NK-92 (cell line): Measurements from ENCODE around the gene SEZ6L.

ENCODE experiments used
- DNase-seq: peaks from one replicate; lab custom pipeline; 2025; ENCODE audit not compliant: unreplicated experiment; lab: John Stamatoyannopoulos, UW

SEZ6L gene

GRCh38 chr22:26416256-26416655 lies 247.0 kb downstream of the SEZ6L start:
- no peak for DNase-seq

GRCh38 chr22:26416670-26417276 lies 247.5 kb downstream of the SEZ6L start:
- DNase-seq = no peak

- no peak for DNase-seq
These were observed 248.1 kb downstream of the SEZ6L start for GRCh38 chr22:26417406-26417805.

GRCh38 chr22:26418620-26419019 lies 249.4 kb downstream of the SEZ6L start:
- DNase-seq = no peak

- DNase-seq = no peak
These were observed 257.7 kb downstream of the SEZ6L start for GRCh38 chr22:26426924-26427323.

GRCh38 chr22:26428515-26429457 lies 259.5 kb downstream of the SEZ6L start, which contains the start of gene ASPHD2:
TSS of gene ASPHD2 (plus strand) at chr22:26429260. CDS start at chr22:26433616, 4,356 bp downstream.
- DNase-seq = no peak

GRCh38 chr22:26429458-26430286 lies 260.4 kb downstream of the SEZ6L start:
- no peak for DNase-seq

- DNase-seq = no peak
These were observed 261.3 kb downstream of the SEZ6L start for GRCh38 chr22:26430600-26430999.

- DNase-seq = no peak
These were observed 262.2 kb downstream of the SEZ6L start for GRCh38 chr22:26431261-26431995.

- no peak for DNase-seq
These were observed 263.5 kb downstream of the SEZ6L start for GRCh38 chr22:26432619-26433311.
